ENCODE measurements around the gene MTCL1. TPM values are rescaled to one million over a fixed set of nuclear protein-coding genes. Genes with fewer than 3 reads are reported as not detected.

Gene MTCL1
- total and polyA plus RNA-seq, 10 of the 15 experiments (the other 5 are each of a cell fraction or from before 2014, with no cell fraction given), result 0.03 to 0.36 (median 0.13) TPM; not detected in 4

GRCh38 chr18:8871489-8871888 is 166.1 kb downstream of the MTCL1 start:
- RAD21 ChIA-PET (ENCODE audit: unreplicated experiment), result no interaction called here
- H3K27ac ChIP-seq (ENCODE audit: control insufficient read depth, insufficient read depth), result no peak overlapping the region
- no peak overlapping the region for H3K9ac ChIP-seq (ENCODE audit: control insufficient read depth, insufficient read depth, low read length)
- no peak overlapping the region for H2AFZ ChIP-seq (ENCODE audit: control insufficient read depth, low read depth, low read length)
- intact Hi-C loops (cut with micrococcal nuclease; ENCODE audit: unreplicated experiment), result no loop called here
- H3K4me3 ChIP-seq, result no peak overlapping the region
- no peaks in the 10 kb centered on the region for H3K36me3 ChIP-seq (ENCODE audit: control insufficient read depth in 2 of 2, insufficient read depth in 2 of 2, low read length in 1 of 2)
- POLR2A ChIA-PET, result no interaction called here
- 0% methylated on average over 1 of the region's 1 CpG for WGBS (ENCODE audit: insufficient coverage, insufficient replicate concordance, low lambda C conversion rate, missing lambda C conversion rate)
- BruUV-seq (replicated peaks), result no TSS peak
- in situ Hi-C loops (cut with MboI), result no loop called here
- SMC1A ChIA-PET (ENCODE audit: uncharacterized antibody, unreplicated experiment), result no interaction called here
- no peaks in the 10 kb centered on the region for H3K9me3 ChIP-seq (replicated peaks; ENCODE audit: control insufficient read depth, insufficient read depth, low read length)
- CTCF ChIA-PET, result interaction anchor here (0.6 kb wide), 1 partner anchor 463 kb away, joined by 3 read pairs; the partner anchor contains the start of gene TWSG1
- DNase-seq (ENCODE audit: low read depth, low spot score) (no peak), FAIRE-seq (no peak), ATAC-seq (no peak)
- no peak overlapping the region for H3K4me2 ChIP-seq (ENCODE audit: control insufficient read depth, insufficient read depth)
- no peaks in the 10 kb centered on the region for H4K20me1 ChIP-seq (ENCODE audit: control insufficient read depth, insufficient read depth)
- no peaks in the 10 kb centered on the region for H3K4me1 ChIP-seq (ENCODE audit: control insufficient read depth, insufficient read depth, low read length)
- H3K79me2 ChIP-seq (ENCODE audit: control insufficient read depth, insufficient read depth, low read length), result no peaks in the 10 kb centered on the region
- H3K27me3 ChIP-seq (replicated peaks in 1 of 2; ENCODE audit: control insufficient read depth in 2 of 2, insufficient read depth in 2 of 2, low read length in 1 of 2), result no peaks in the 10 kb centered on the region; a peak in 2 of 4 replicates
- TF ChIP-seq EED (IDR thresholded peaks at IDR 0.05; ENCODE audit: low read depth), result no peak
- TF ChIP-seq RFX5 (IDR thresholded peaks at IDR 0.05; ENCODE audit: low read depth, low read length), result no peak
- no peak for TF ChIP-seq IKZF2 (IDR thresholded peaks at IDR 0.05)
- TF ChIP-seq SPI1 (IDR thresholded peaks at IDR 0.05; ENCODE audit: borderline replicate concordance, insufficient read depth, low read depth, low read length), result no peak
- no peak for TF ChIP-seq ZNF592 (IDR thresholded peaks at IDR 0.05)
- no peak for TF ChIP-seq ZNF384 (IDR thresholded peaks at IDR 0.05; ENCODE audit: borderline replicate concordance, low read depth, low read length)
- no peak for TF ChIP-seq TARDBP (IDR thresholded peaks at IDR 0.05; ENCODE audit: borderline replicate concordance)
- no peak for TF ChIP-seq BACH1 (IDR thresholded peaks at IDR 0.05; ENCODE audit: borderline replicate concordance)
- no peak for TF ChIP-seq EZH2 (IDR thresholded peaks at IDR 0.05; ENCODE audit: borderline replicate concordance, control insufficient read depth, low read depth, low read length)
- TF ChIP-seq YY1 (IDR thresholded peaks at IDR 0.05; ENCODE audit: low read depth, low read length), result no peak
- TF ChIP-seq HDAC6 (IDR thresholded peaks at IDR 0.05; ENCODE audit: unreplicated experiment), result no peak
- no peak for TF ChIP-seq NKRF (conservative IDR thresholded peaks at IDR 0.05)
- TF ChIP-seq MEF2A (IDR thresholded peaks at IDR 0.05; ENCODE audit: insufficient read depth, low read depth, low read length), result no peak
- no peak for TF ChIP-seq CEBPZ (IDR thresholded peaks at IDR 0.05; ENCODE audit: low read depth, low read length)
- TF ChIP-seq SMC3 (IDR thresholded peaks at IDR 0.05; ENCODE audit: borderline replicate concordance, low read length), result no peak
- TF ChIP-seq GABPA (IDR thresholded peaks at IDR 0.05; ENCODE audit: low read depth), result no peak
- no peak for TF ChIP-seq ZNF207 (IDR thresholded peaks at IDR 0.05; ENCODE audit: borderline replicate concordance)

Data from GM12878 (cell line).